Measurements from ENCODE around the gene TEKT5. TPM values are rescaled to one million over a fixed set of nuclear protein-coding genes. Genes with fewer than 3 reads are reported as not detected.

TEKT5 gene
- total and polyA plus RNA-seq, 11 donors = 0.51 to 2.8 TPM; not detected in 9

- WGBS, 4 donors = 83 to 96% (median 87%) methylated on average over 5 of the region's 5 CpGs
- no peak for DNase-seq
- no peak for ATAC-seq
- intact Hi-C loops (cut with DNase I) = no loop called here
- Histone ChIP-seq H3K36me3 (no peaks in the 10 kb centered on the region), H3K4me3 (no peak overlapping the region), H3K9me3 (no peaks in the 10 kb centered on the region), H3K27ac (no peak overlapping the region), H3K4me1 (peaks cover 0 to 6% (median 0%) of the 10 kb centered on the region in 12 donors), H3K27me3 (no peaks in the 10 kb centered on the region)
- TF ChIP-seq CTCF (IDR thresholded peaks at IDR 0.05) = no peak
- no peak for TF ChIP-seq POLR2A (IDR thresholded peaks at IDR 0.05)
Observed at GRCh38 chr16:10662212-10662611, 32.5 kb downstream of the TEKT5 start.

GRCh38 chr16:10661737-10662136, 33.0 kb downstream of the TEKT5 start:
- intact Hi-C loops (cut with DNase I) = no loop called here
- Histone ChIP-seq H3K9me3 (no peaks in the 10 kb centered on the region), H3K4me3 (no peak overlapping the region), H3K36me3 (no peaks in the 10 kb centered on the region), H3K4me1 (peaks cover 0 to 6% (median 0%) of the 10 kb centered on the region in 12 donors), H3K27ac (no peak overlapping the region), H3K27me3 (no peaks in the 10 kb centered on the region)
- ATAC-seq (no peak), DNase-seq (no peak)
- no peak for TF ChIP-seq CTCF (IDR thresholded peaks at IDR 0.05)
- TF ChIP-seq POLR2A (IDR thresholded peaks at IDR 0.05) = no peak
- WGBS, 4 donors = 0 to 74% (median 41%) methylated on average over 1 of the region's 1 CpG

GRCh38 chr16:10660950-10661635, 33.6 kb downstream of the TEKT5 start:
- Histone ChIP-seq H3K36me3 (no peaks in the 10 kb centered on the region), H3K9me3 (no peaks in the 10 kb centered on the region), H3K27ac (no peak overlapping the region), H3K4me1 (peaks cover 0 to 6% (median 0%) of the 10 kb centered on the region in 12 donors), H3K4me3 (no peak overlapping the region), H3K27me3 (no peaks in the 10 kb centered on the region)
- TF ChIP-seq POLR2A (IDR thresholded peaks at IDR 0.05) (no peak), CTCF (IDR thresholded peaks at IDR 0.05) (no peak)
- 82 to 90% (median 83%) methylated on average over 8 of the region's 8 CpGs for WGBS, 4 donors
- intact Hi-C loops (cut with DNase I) = no loop called here
- ATAC-seq (no peak), DNase-seq (no peak)

- TF ChIP-seq CTCF (IDR thresholded peaks at IDR 0.05) = no peak
- TF ChIP-seq POLR2A (IDR thresholded peaks at IDR 0.05) = no peak
- intact Hi-C loops (cut with DNase I) = no loop called here
- ATAC-seq (no peak), DNase-seq (no peak)
- no peak overlapping the region for H3K4me3 ChIP-seq
- no peaks in the 10 kb centered on the region for H3K27me3 ChIP-seq
- no peak overlapping the region for H3K27ac ChIP-seq
- peaks cover 0 to 6% (median 0%) of the 10 kb centered on the region in 12 donors for H3K4me1 ChIP-seq
- 90 to 96% (median 93%) methylated on average over 6 of the region's 6 CpGs for WGBS, 4 donors
- H3K9me3 ChIP-seq = no peaks in the 10 kb centered on the region
- H3K36me3 ChIP-seq = no peaks in the 10 kb centered on the region
Observed at GRCh38 chr16:10658943-10659342, 35.8 kb downstream of the TEKT5 start.

Data from heart left ventricle (tissue), 16 donors.